Esophagus squamous epithelium (tissue), 4 donors: ENCODE data around the gene PLEKHA4.

Experiments used
- POLR2A ChIP-seq, 4 donors: fragments of 450-650 bp; IDR thresholded peaks; one replicate each; pipeline ENCODE4 v1.6.1; 2017; ENCODE audit warnings: antibody characterized with exemption in 4 of 4, mild to moderate bottlenecking in 4 of 4, moderate library complexity in 3 of 4
- TF ChIP-seq, protein P1 (sequence below), 6 experiments: fragments of 450-650 bp in 4 of 6; fragments of 200-600 bp in 2 of 6; sonication (generic) in 2 of 6; IDR thresholded peaks; one replicate each; pipeline ENCODE4 v1.5.1; 2016 to 2019; ENCODE audit warnings: antibody characterized with exemption in 6 of 6, mild to moderate bottlenecking in 4 of 6, moderate library complexity in 4 of 6

GRCh38 chr19:48795055-48795684 lies 73.2 kb downstream of the PLEKHA4 start:
- TF ChIP-seq, protein P1, sequence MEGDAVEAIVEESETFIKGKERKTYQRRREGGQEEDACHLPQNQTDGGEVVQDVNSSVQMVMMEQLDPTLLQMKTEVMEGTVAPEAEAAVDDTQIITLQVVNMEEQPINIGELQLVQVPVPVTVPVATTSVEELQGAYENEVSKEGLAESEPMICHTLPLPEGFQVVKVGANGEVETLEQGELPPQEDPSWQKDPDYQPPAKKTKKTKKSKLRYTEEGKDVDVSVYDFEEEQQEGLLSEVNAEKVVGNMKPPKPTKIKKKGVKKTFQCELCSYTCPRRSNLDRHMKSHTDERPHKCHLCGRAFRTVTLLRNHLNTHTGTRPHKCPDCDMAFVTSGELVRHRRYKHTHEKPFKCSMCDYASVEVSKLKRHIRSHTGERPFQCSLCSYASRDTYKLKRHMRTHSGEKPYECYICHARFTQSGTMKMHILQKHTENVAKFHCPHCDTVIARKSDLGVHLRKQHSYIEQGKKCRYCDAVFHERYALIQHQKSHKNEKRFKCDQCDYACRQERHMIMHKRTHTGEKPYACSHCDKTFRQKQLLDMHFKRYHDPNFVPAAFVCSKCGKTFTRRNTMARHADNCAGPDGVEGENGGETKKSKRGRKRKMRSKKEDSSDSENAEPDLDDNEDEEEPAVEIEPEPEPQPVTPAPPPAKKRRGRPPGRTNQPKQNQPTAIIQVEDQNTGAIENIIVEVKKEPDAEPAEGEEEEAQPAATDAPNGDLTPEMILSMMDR (IDR thresholded peaks at IDR 0.05) = peak; percentile 93 to 98 (median 97)
- no peak for TF ChIP-seq POLR2A (IDR thresholded peaks at IDR 0.05)
